Naive thymus-derived CD4-positive, alpha-beta T cell (primary cell): ENCODE data around the gene CEP20. TPM values are rescaled to one million over a fixed set of nuclear protein-coding genes. Genes with fewer than 3 reads are reported as not detected.

Source experiments
- ATAC-seq: fragments of 150-1000 bp; cut with Tn5 transposase; 2 replicates; pipeline ENCODE4 v1.10.0; 2021; ENCODE audit warnings: mild to moderate bottlenecking, moderate library complexity
- CTCF ChIA-PET: fragments of 350-600 bp; sonication (Branson Sonifier 250); formaldehyde crosslinking; loops from one replicate; lab custom pipeline; 2021; ENCODE audit warnings: antibody characterized with exemption; lab: Charles Lee
- POLR2A ChIA-PET: fragments of 350-600 bp; sonication (Branson Sonifier 250); formaldehyde crosslinking; loops from one replicate; lab custom pipeline; 2021; ENCODE audit warnings: antibody characterized with exemption, inconsistent platforms; lab: Charles Lee
- DNase-seq, 9 donors: peaks; one replicate each; pipeline versions ENCODE4 v3.0.0 to v3.0.0-alpha.2; 2020 to 2022; ENCODE audit warnings: mixed read lengths in 1 of 9
- H3K27ac ChIP-seq: one replicate; pipeline ENCODE4 v1.7.0; 2013; ENCODE audit warnings: mild to moderate bottlenecking, low read depth, low read length, moderate library complexity
- H3K27me3 ChIP-seq, 2 donors: one replicate each; pipeline ENCODE4 v1.7.0; 2013; ENCODE audit warnings: low read length in 2 of 2, mild to moderate bottlenecking in 2 of 2, moderate library complexity in 2 of 2; ENCODE audit not compliant: control insufficient read depth in 2 of 2, insufficient read depth in 2 of 2
- H3K36me3 ChIP-seq, 3 experiments: 1 replicate in 2 of 3; 2 replicates in 1 of 3; pipeline ENCODE4 v1.7.0; 2013; ENCODE audit warnings: low read length in 3 of 3, mild to moderate bottlenecking in 3 of 3, moderate library complexity in 1 of 3; ENCODE audit not compliant: insufficient read depth in 3 of 3, control insufficient read depth in 2 of 3
- H3K4me1 ChIP-seq, 2 donors: one replicate each; pipeline ENCODE4 v1.7.0; 2013; ENCODE audit warnings: low read length in 2 of 2, mild to moderate bottlenecking in 2 of 2, moderate library complexity in 1 of 2; ENCODE audit not compliant: control insufficient read depth in 2 of 2, insufficient read depth in 2 of 2
- H3K4me3 ChIP-seq: 2 replicates; pipeline ENCODE4 v1.7.0; 2013; ENCODE audit warnings: mild to moderate bottlenecking, low read length
- H3K9me3 ChIP-seq, 3 experiments: 1 replicate in 2 of 3; 2 replicates in 1 of 3; pipeline ENCODE4 v1.7.0; 2013; ENCODE audit warnings: low read length in 3 of 3; ENCODE audit not compliant: control insufficient read depth in 2 of 3
- H3K27ac Mint-ChIP-seq, 9 donors: one replicate each; pipeline ENCODE4 v1.8.0; 2020 to 2022; ENCODE audit warnings: mixed read lengths in 9 of 9, mild to moderate bottlenecking in 8 of 9, moderate library complexity in 5 of 9, inconsistent platforms in 2 of 9
- H3K27me3 Mint-ChIP-seq, 5 donors: one replicate each; pipeline ENCODE4 v1.8.0; 2021 to 2022; ENCODE audit warnings: mixed read lengths in 5 of 5, mild to moderate bottlenecking in 1 of 5
- H3K36me3 Mint-ChIP-seq, 5 donors: one replicate each; pipeline ENCODE4 v1.8.0; 2020 to 2022; ENCODE audit warnings: mixed read lengths in 5 of 5, mild to moderate bottlenecking in 3 of 5, inconsistent platforms in 1 of 5
- H3K4me1 Mint-ChIP-seq, 7 donors: one replicate each; pipeline ENCODE4 v1.8.0; 2020 to 2022; ENCODE audit warnings: mixed read lengths in 7 of 7, mild to moderate bottlenecking in 3 of 7, inconsistent platforms in 1 of 7
- H3K4me3 Mint-ChIP-seq, 10 donors: one replicate each; pipeline ENCODE4 v1.8.0; 2020 to 2022; ENCODE audit warnings: mild to moderate bottlenecking in 10 of 10, mixed read lengths in 10 of 10, moderate library complexity in 6 of 10, inconsistent platforms in 2 of 10
- H3K9me3 Mint-ChIP-seq, 11 donors: one replicate each; pipeline ENCODE4 v1.8.0; 2020 to 2022; ENCODE audit warnings: mixed read lengths in 11 of 11, mild to moderate bottlenecking in 4 of 11, inconsistent platforms in 1 of 11, moderate library complexity in 1 of 11
- intact Hi-C, 2 donors: fragments of 100-400 bp; cut with micrococcal nuclease; formaldehyde crosslinking; loops; one replicate each; pipeline ENCODE4 v1.15.1; 2023
- polyA plus RNA-seq, 2 donors: library from polyadenylated mRNA; unstranded; fragments of 300-500 nt; fragmentation: Illumina TruSeq; gene quantifications; one replicate each; pipeline ENCODE4 v1.2.3, GENCODE V29; 2021
- total RNA-seq, 6 experiments: library from RNA in 5 of 6; stranded (reverse) in 5 of 6; gene quantifications; 1 replicate in 5 of 6; 2 replicates in 1 of 6; pipeline ENCODE4 v1.2.3 and lab custom pipeline; 2021 to 2026

The CEP20 gene
- total and polyA plus RNA-seq, 7 experiments from 2014 or later = 15.4 to 34.9 (median 27.8) TPM

DNA sequence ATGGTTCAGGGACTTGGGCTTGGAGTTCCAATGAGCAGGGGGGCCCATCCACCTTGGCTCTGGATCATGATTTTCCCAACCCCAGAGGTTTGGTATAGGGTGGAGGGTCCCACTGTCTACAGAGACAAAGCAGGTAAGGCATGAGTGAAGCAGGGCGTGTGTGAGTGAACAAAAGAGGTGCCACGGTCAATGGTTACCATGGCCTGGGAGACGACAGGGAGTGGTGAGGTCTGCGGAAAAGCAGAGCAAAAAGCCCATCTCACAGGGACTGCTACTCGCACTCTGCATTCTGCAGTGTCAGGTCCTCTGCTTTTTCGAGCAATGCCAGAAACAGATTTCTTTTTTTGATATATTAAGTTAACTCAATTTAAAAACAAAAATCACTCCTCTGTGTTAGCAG, 56.2 kb downstream of the CEP20 start:
- H3K36me3 Mint-ChIP-seq = no peaks in the 10 kb centered on the region
- peaks cover 0 to 8% (median 0%) of the 10 kb centered on the region in 7 donors for H3K4me1 Mint-ChIP-seq
- DNase-seq (no peak), ATAC-seq (no peak)
- no peak overlapping the region for H3K27ac Mint-ChIP-seq
- H3K27me3 Mint-ChIP-seq = peaks cover 0 to 1% (median 0%) of the 10 kb centered on the region in 5 donors
- Histone ChIP-seq H3K27me3 (no peaks in the 10 kb centered on the region), H3K36me3 (no peaks in the 10 kb centered on the region), H3K4me1 (no peaks in the 10 kb centered on the region), H3K4me3 (no peak overlapping the region), H3K27ac (no peak overlapping the region), H3K9me3 (no peaks in the 10 kb centered on the region)
- POLR2A ChIA-PET = no interaction called here
- no peaks in the 10 kb centered on the region for H3K9me3 Mint-ChIP-seq
- H3K4me3 Mint-ChIP-seq = no peak overlapping the region
- CTCF ChIA-PET = no interaction called here
- intact Hi-C loops = no loop called here

DNA sequence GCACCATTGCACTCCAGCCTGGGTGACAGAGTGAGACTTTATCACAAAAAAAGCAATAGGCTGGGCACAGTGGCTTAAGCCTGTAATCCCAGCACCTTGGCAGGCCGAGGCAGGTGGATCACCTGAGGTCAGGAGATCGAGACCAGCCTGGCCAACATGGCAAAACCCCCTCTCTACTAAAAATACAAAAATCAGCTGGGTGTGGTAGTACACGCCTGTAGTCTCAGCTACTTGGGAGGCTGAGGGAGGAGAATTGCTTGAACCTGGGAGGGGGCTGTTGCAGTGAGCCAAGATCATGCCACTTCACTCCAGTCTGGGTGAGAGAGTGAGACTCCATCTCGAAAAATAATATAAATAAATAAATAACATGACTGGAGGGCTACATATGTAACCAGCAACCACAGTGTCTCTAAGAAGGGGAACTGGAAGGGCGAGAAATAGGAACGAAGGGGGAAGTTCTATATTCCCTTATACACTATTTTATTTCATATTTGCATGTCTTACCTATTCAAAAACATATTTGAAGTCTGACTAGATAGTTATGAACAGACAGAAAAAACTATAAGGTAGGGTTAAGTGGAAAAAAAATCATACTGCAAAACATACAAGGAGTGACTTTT, 57.5 kb downstream of the CEP20 start:
- H3K27me3 ChIP-seq = no peaks in the 10 kb centered on the region
- ATAC-seq (no peak), DNase-seq (no peak)
- no peaks in the 10 kb centered on the region for H3K4me1 ChIP-seq
- no peaks in the 10 kb centered on the region for H3K9me3 ChIP-seq
- Mint-ChIP-seq H3K4me1 (peaks cover 0 to 7% (median 0%) of the 10 kb centered on the region in 7 donors), H3K36me3 (no peaks in the 10 kb centered on the region), H3K27ac (no peak overlapping the region), H3K4me3 (no peak overlapping the region), H3K27me3 (peaks cover 0 to 1% (median 0%) of the 10 kb centered on the region in 5 donors), H3K9me3 (no peaks in the 10 kb centered on the region)
- H3K4me3 ChIP-seq = no peak overlapping the region
- no peak overlapping the region for H3K27ac ChIP-seq
- ChIA-PET POLR2A (no interaction called here), CTCF (no interaction called here)
- no peaks in the 10 kb centered on the region for H3K36me3 ChIP-seq
- intact Hi-C loops = no loop called here

DNA sequence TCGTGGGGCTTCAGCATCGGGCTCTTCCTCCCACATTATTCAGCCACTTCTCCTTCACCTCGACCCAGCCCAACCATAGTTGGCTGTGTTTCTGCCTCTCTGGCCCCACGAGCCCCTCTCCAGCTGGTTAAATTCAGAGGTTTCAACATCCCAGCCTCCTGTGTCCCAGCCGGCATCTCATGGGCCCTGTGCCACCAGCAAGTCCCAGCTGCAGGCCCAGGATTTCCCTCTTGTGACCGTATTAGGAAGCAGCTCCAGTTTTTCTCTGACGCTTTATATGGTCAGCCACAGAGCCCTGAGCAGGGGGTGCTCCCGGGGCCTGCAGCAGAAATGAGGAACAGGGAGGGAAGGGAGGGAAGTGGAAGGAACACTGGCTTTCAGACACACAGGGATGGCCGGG, 58.9 kb downstream of the CEP20 start:
- H3K27me3 ChIP-seq = no peaks in the 10 kb centered on the region
- H3K36me3 Mint-ChIP-seq = no peaks in the 10 kb centered on the region
- H3K27ac Mint-ChIP-seq = no peak overlapping the region
- no peak overlapping the region for H3K27ac ChIP-seq
- H3K4me1 Mint-ChIP-seq = peaks cover 0 to 3% (median 0%) of the 10 kb centered on the region in 7 donors
- CTCF ChIA-PET = no interaction called here
- DNase-seq (no peak), ATAC-seq (peak; percentile 38)
- H3K9me3 ChIP-seq = no peaks in the 10 kb centered on the region
- no peak overlapping the region for H3K4me3 Mint-ChIP-seq
- intact Hi-C loops = no loop called here
- peaks cover 0 to 1% (median 0%) of the 10 kb centered on the region in 5 donors for H3K27me3 Mint-ChIP-seq
- no peak overlapping the region for H3K4me3 ChIP-seq
- H3K4me1 ChIP-seq = no peaks in the 10 kb centered on the region
- POLR2A ChIA-PET = no interaction called here
- H3K9me3 Mint-ChIP-seq = no peaks in the 10 kb centered on the region
- H3K36me3 ChIP-seq = no peaks in the 10 kb centered on the region

DNA sequence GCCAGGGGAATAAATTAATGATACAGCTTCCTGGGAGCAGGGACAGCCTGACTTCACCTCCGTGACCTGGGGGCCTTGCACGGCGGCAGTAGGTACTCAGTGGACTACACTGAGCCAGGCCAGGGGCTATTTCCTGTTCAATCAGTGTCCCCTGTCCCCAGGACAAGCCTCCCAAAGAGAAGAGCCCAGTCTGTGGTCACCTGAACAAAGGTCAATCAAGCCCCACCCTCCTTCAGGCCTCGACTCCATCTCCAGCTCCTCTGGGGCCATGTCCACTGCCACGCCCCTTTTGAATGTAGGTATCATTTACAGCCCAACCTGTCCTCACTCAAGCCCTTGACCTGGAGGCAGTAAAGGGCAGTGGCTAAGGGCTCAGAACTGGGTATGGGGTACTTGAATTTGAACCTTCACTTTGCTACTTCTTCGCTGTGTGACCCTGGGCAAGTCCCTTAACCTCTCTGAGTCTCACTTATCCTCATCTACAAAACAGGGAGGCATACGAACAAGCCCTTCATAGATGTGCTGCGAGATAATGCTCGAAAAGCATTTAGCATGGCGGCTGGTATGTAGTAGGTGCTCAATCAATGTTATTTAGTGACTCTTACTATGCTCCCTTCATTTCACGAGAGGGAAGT, 60.6 kb downstream of the CEP20 start:
- Histone ChIP-seq H3K27me3 (no peaks in the 10 kb centered on the region), H3K9me3 (no peaks in the 10 kb centered on the region), H3K4me1 (no peaks in the 10 kb centered on the region), H3K27ac (no peak overlapping the region), H3K4me3 (no peak overlapping the region), H3K36me3 (no peaks in the 10 kb centered on the region)
- Mint-ChIP-seq H3K4me3 (no peak overlapping the region), H3K27ac (no peak overlapping the region), H3K27me3 (no peaks in the 10 kb centered on the region), H3K9me3 (no peaks in the 10 kb centered on the region), H3K4me1 (peaks cover 0 to 1% (median 0%) of the 10 kb centered on the region in 7 donors), H3K36me3 (no peaks in the 10 kb centered on the region)
- ChIA-PET CTCF (no interaction called here), POLR2A (no interaction called here)
- DNase-seq (no peak), ATAC-seq (no peak)
- intact Hi-C loops = no loop called here

DNA sequence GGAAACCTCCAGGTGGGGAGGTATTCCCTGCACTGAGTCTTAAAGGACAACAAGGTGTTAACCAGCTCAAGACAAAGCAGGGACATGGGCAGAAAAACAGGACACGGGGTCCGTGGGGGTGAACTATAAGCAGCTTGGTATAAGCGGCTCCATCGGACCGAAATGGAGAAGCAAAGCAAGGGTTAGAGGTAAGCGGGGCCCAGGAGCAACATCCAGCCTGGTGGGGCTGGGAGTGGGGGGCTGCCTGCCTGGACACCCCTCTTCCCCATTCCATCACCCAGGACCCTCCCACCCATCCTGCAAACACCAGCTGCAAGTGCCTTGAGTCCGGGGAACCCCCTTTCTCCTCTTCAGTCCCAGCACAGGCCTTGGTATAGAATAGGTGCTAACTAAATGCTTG, 61.1 kb downstream of the CEP20 start:
- Histone ChIP-seq H3K4me3 (no peak overlapping the region), H3K4me1 (no peaks in the 10 kb centered on the region), H3K27me3 (no peaks in the 10 kb centered on the region), H3K27ac (no peak overlapping the region), H3K36me3 (no peaks in the 10 kb centered on the region), H3K9me3 (no peaks in the 10 kb centered on the region)
- ATAC-seq = no peak
- no peak for DNase-seq
- intact Hi-C loops = no loop called here
- Mint-ChIP-seq H3K27ac (no peak overlapping the region), H3K27me3 (no peaks in the 10 kb centered on the region), H3K36me3 (no peaks in the 10 kb centered on the region), H3K4me3 (no peak overlapping the region), H3K9me3 (no peaks in the 10 kb centered on the region), H3K4me1 (peaks cover 0 to 1% (median 0%) of the 10 kb centered on the region in 7 donors)
- ChIA-PET POLR2A (no interaction called here), CTCF (no interaction called here)

DNA sequence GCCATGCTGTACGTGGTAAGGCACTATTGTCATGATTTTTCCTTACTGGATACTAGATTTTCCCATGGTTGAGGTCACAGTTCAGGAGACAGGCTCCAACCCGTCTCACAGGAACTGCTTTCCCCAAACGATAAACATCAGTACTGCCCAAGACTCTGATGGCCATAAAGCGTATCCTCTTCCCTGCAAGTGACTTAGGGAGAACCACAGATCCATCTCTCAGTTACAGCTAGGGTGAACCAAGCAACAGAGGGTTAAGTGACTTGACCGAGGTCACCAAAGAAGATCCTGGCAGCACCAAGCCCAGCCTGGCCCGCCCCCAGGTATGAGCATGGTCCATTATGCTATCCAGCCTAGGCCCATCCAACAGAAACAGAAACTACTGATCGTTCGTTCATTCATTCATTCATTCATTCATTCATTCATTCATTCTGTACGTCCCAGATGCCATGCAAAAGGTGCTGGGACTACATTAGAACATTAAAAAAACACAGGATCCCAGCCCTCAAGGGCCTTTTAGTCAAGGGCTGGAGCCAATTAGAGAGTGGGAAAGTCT, 62.6 kb downstream of the CEP20 start:
- ChIA-PET POLR2A (interaction anchor here (0.6 kb wide), 1 partner anchor 9 kb away, joined by 5 read pairs; no protein-coding TSS in a partner anchor), CTCF (interaction anchor here (0.7 kb wide), 2 partner anchors 33 to 55 kb away, joined by 3 to 5 read pairs; no protein-coding TSS in a partner anchor)
- DNase-seq = no peak
- intact Hi-C loops = no loop called here
- Histone ChIP-seq H3K36me3 (no peaks in the 10 kb centered on the region), H3K9me3 (no peaks in the 10 kb centered on the region), H3K4me3 (no peak overlapping the region), H3K27me3 (no peaks in the 10 kb centered on the region), H3K4me1 (no peaks in the 10 kb centered on the region), H3K27ac (no peak overlapping the region)
- no peak for ATAC-seq
- no peaks in the 10 kb centered on the region for H3K9me3 Mint-ChIP-seq
- no peaks in the 10 kb centered on the region for H3K4me1 Mint-ChIP-seq
- H3K36me3 Mint-ChIP-seq = no peaks in the 10 kb centered on the region
- no peaks in the 10 kb centered on the region for H3K27me3 Mint-ChIP-seq
- no peak overlapping the region for H3K27ac Mint-ChIP-seq
- no peak overlapping the region for H3K4me3 Mint-ChIP-seq
